NCI-H1092 (cell line): ENCODE results near the gene PATL2.
"Not testable (repeated sequence)": the region's sequence is repeated elsewhere in the genome, so short reads cannot be mapped to it uniquely, and the experiment has no call there.

Experiments
- DNase-seq: peaks from one replicate; lab custom pipeline; 2025; lab: John Stamatoyannopoulos, UW

PATL2 gene

GRCh38 chr15:44690245-44690644, 20.9 kb downstream of the PATL2 start:
- DNase-seq = not testable (repeated sequence)

- DNase-seq = not testable (repeated sequence)
Observed at GRCh38 chr15:44689318-44689717, 21.8 kb downstream of the PATL2 start.

GRCh38 chr15:44682809-44683682, 28.1 kb downstream of the PATL2 start:
- DNase-seq = not testable (repeated sequence)

GRCh38 chr15:44682211-44682610, 28.9 kb downstream of the PATL2 start:
- DNase-seq = no peak

- no peak for DNase-seq
Observed at GRCh38 chr15:44676676-44677075, 34.4 kb downstream of the PATL2 start.

GRCh38 chr15:44675911-44676310, 35.2 kb downstream of the PATL2 start:
- DNase-seq = no peak

- no peak for DNase-seq
Observed at GRCh38 chr15:44673639-44674038, 37.5 kb downstream of the PATL2 start.

- DNase-seq = no peak
Observed at GRCh38 chr15:44670087-44670950, 40.8 kb downstream of the PATL2 start.

GRCh38 chr15:44668921-44669320, 42.2 kb downstream of the PATL2 start:
- DNase-seq = no peak

- no peak for DNase-seq
Observed at GRCh38 chr15:44667039-44667360, 44.1 kb downstream of the PATL2 start.

- DNase-seq = no peak
Observed at GRCh38 chr15:44666210-44667038, 44.7 kb downstream of the PATL2 start.

GRCh38 chr15:44663410-44664308, 47.5 kb downstream of the PATL2 start, which contains the start of gene SPG11:
SPG11 (minus strand) TSS chr15:44663662; CDS start chr15:44663647, 15 bp downstream.
- peak; percentile 94 for DNase-seq

- peak; percentile 22 for DNase-seq
Observed at GRCh38 chr15:44662478-44663409, 48.4 kb downstream of the PATL2 start.

- DNase-seq = no peak
Observed at GRCh38 chr15:44661576-44661975, 49.5 kb downstream of the PATL2 start.

- no peak for DNase-seq
Observed at GRCh38 chr15:44659056-44659455, 52.1 kb downstream of the PATL2 start.

- no peak for DNase-seq
Observed at GRCh38 chr15:44657378-44657777, 53.7 kb downstream of the PATL2 start.

- DNase-seq = no peak
Observed at GRCh38 chr15:44656913-44657312, 54.2 kb downstream of the PATL2 start.

- no peak for DNase-seq
Observed at GRCh38 chr15:44656298-44656697, 54.8 kb downstream of the PATL2 start.

- DNase-seq = no peak
Observed at GRCh38 chr15:44654858-44655257, 56.3 kb downstream of the PATL2 start.

- DNase-seq = no peak
Observed at GRCh38 chr15:44647637-44648036, 63.5 kb downstream of the PATL2 start.
